Mesodermal cell (in vitro differentiated cells): ENCODE results near the gene ACSL3.

ENCODE experiments used
- H3K27ac ChIP-seq: 2 replicates; pipeline ENCODE4 v1.7.0; 2013; ENCODE audit warnings: mild to moderate bottlenecking, low read depth, low read length, moderate library complexity; ENCODE audit not compliant: severe bottlenecking
- H3K36me3 ChIP-seq: 2 replicates; pipeline ENCODE4 v1.7.1; 2013; ENCODE audit warnings: mild to moderate bottlenecking, low read length, moderate library complexity; ENCODE audit not compliant: control insufficient read depth, insufficient read depth
- H3K4me1 ChIP-seq: one replicate; pipeline ENCODE4 v1.7.1; 2013; ENCODE audit warnings: mild to moderate bottlenecking, low read length; ENCODE audit not compliant: insufficient read depth, control insufficient read depth, poor library complexity, severe bottlenecking
- H3K4me3 ChIP-seq: 2 replicates; pipeline ENCODE4 v1.7.0; 2013; ENCODE audit warnings: low read length, control low read depth, mild to moderate bottlenecking; ENCODE audit not compliant: insufficient read depth, poor library complexity, severe bottlenecking; ENCODE audit errors: extremely low read depth
- H3K9me3 ChIP-seq: 2 replicates; pipeline ENCODE4 v1.7.1; 2013; ENCODE audit warnings: mild to moderate bottlenecking, low read length, moderate library complexity; ENCODE audit not compliant: control insufficient read depth
- WGBS, 2 experiments: methylation state at CpG; one replicate each; pipeline ENCODE4 v1.1.5; 2013; ENCODE audit warnings: missing lambda C conversion rate in 2 of 2; ENCODE audit not compliant: insufficient coverage in 2 of 2; 5-methylcytosine and 5-hydroxymethylcytosine counted together

ACSL3 gene

GRCh38 chr2:222882484-222882928, 21.7 kb downstream of the ACSL3 start:
- Histone ChIP-seq H3K4me3 (no peak overlapping the region), H3K36me3 (peaks cover 13% of the 10 kb centered on the region), H3K9me3 (peaks cover 7% of the 10 kb centered on the region), H3K27ac (no peak overlapping the region), H3K4me1 (peaks cover 8% of the 10 kb centered on the region)
- WGBS, 2 experiments = 91 to 97% methylated on average over 5 to 6 of the region's 6 CpGs

- H3K27ac ChIP-seq = no peak overlapping the region
- H3K36me3 ChIP-seq = peaks cover 13% of the 10 kb centered on the region
- H3K4me1 ChIP-seq = peaks cover 8% of the 10 kb centered on the region
- 92% methylated on average over 2 of the region's 3 CpGs; no CpG with 5 or more reads in 1 of the 2 experiments for WGBS, 2 experiments
- peaks cover 7% of the 10 kb centered on the region for H3K9me3 ChIP-seq
- no peak overlapping the region for H3K4me3 ChIP-seq
Observed at GRCh38 chr2:222883420-222883819, 22.6 kb downstream of the ACSL3 start.

- Histone ChIP-seq H3K27ac (peak overlapping the region; percentile 12), H3K36me3 (peaks cover 13% of the 10 kb centered on the region), H3K4me1 (peaks cover 7% of the 10 kb centered on the region), H3K4me3 (no peak overlapping the region), H3K9me3 (peaks cover 7% of the 10 kb centered on the region)
- WGBS, 2 experiments = 67% methylated on average over 1 of the region's 2 CpGs; no CpG with 5 or more reads in 1 of the 2 experiments
Observed at GRCh38 chr2:222884114-222884771, 23.4 kb downstream of the ACSL3 start.

GRCh38 chr2:222884805-222885424, 24.1 kb downstream of the ACSL3 start:
- H3K4me3 ChIP-seq = no peak overlapping the region
- peaks cover 7% of the 10 kb centered on the region for H3K36me3 ChIP-seq
- WGBS, 2 experiments = 61 to 88% methylated on average over 2 to 3 of the region's 5 CpGs
- H3K9me3 ChIP-seq = peaks cover 7% of the 10 kb centered on the region
- H3K4me1 ChIP-seq = peaks cover 9% of the 10 kb centered on the region
- no peak overlapping the region for H3K27ac ChIP-seq

- Histone ChIP-seq H3K9me3 (peaks cover 3% of the 10 kb centered on the region), H3K4me3 (no peak overlapping the region), H3K36me3 (peaks cover 8% of the 10 kb centered on the region), H3K27ac (no peak overlapping the region), H3K4me1 (peaks cover 9% of the 10 kb centered on the region)
- 100% methylated on average over 1 of the region's 1 CpG; no CpG with 5 or more reads in 1 of the 2 experiments for WGBS, 2 experiments
Observed at GRCh38 chr2:222887124-222887523, 26.3 kb downstream of the ACSL3 start.

- Histone ChIP-seq H3K4me3 (no peak overlapping the region), H3K27ac (no peak overlapping the region), H3K9me3 (no peaks in the 10 kb centered on the region), H3K4me1 (peaks cover 13% of the 10 kb centered on the region), H3K36me3 (peaks cover 21% of the 10 kb centered on the region)
- 90 to 96% methylated on average over 2 to 4 of the region's 7 CpGs for WGBS, 2 experiments
Observed at GRCh38 chr2:222888716-222889115, 27.9 kb downstream of the ACSL3 start.

GRCh38 chr2:222891890-222892289, 31.1 kb downstream of the ACSL3 start:
- 100% methylated on average over 1 of the region's 4 CpGs for WGBS, 2 experiments
- H3K4me1 ChIP-seq = peaks cover 13% of the 10 kb centered on the region

GRCh38 chr2:222892321-222892720, 31.5 kb downstream of the ACSL3 start:
- no peak overlapping the region for H3K27ac ChIP-seq
- 100% methylated on average over 1 of the region's 2 CpGs; no CpG with 5 or more reads in 1 of the 2 experiments for WGBS, 2 experiments
- H3K9me3 ChIP-seq = no peaks in the 10 kb centered on the region
- H3K4me3 ChIP-seq = no peak overlapping the region
- H3K4me1 ChIP-seq = peaks cover 13% of the 10 kb centered on the region
- peaks cover 35% of the 10 kb centered on the region for H3K36me3 ChIP-seq

More at GRCh38 chr2:222891890-222892289, 31.1 kb downstream of the ACSL3 start:
- Histone ChIP-seq H3K9me3 (no peaks in the 10 kb centered on the region), H3K4me3 (no peak overlapping the region), H3K36me3 (peaks cover 35% of the 10 kb centered on the region), H3K27ac (no peak overlapping the region)

GRCh38 chr2:222892761-222893160, 31.9 kb downstream of the ACSL3 start:
- Histone ChIP-seq H3K36me3 (peaks cover 35% of the 10 kb centered on the region), H3K9me3 (no peaks in the 10 kb centered on the region), H3K4me1 (peaks cover 13% of the 10 kb centered on the region), H3K4me3 (no peak overlapping the region), H3K27ac (no peak overlapping the region)
- no CpG with 5 or more reads among the region's 1 CpG for WGBS, 2 experiments

- Histone ChIP-seq H3K36me3 (peaks cover 37% of the 10 kb centered on the region), H3K27ac (no peak overlapping the region), H3K4me3 (no peak overlapping the region), H3K9me3 (no peaks in the 10 kb centered on the region), H3K4me1 (peaks cover 13% of the 10 kb centered on the region)
- WGBS, 2 experiments = 93 to 94% methylated on average over 2 of the region's 4 CpGs
Observed at GRCh38 chr2:222893716-222894115, 32.9 kb downstream of the ACSL3 start.

GRCh38 chr2:222895144-222895543, 34.3 kb downstream of the ACSL3 start:
- Histone ChIP-seq H3K27ac (no peak overlapping the region), H3K36me3 (peaks cover 37% of the 10 kb centered on the region), H3K4me3 (no peak overlapping the region), H3K4me1 (peaks cover 14% of the 10 kb centered on the region), H3K9me3 (no peaks in the 10 kb centered on the region)
- no CpG with 5 or more reads among the region's 1 CpG for WGBS, 2 experiments
